ENCODE results near the gene UBN2.

DNA sequence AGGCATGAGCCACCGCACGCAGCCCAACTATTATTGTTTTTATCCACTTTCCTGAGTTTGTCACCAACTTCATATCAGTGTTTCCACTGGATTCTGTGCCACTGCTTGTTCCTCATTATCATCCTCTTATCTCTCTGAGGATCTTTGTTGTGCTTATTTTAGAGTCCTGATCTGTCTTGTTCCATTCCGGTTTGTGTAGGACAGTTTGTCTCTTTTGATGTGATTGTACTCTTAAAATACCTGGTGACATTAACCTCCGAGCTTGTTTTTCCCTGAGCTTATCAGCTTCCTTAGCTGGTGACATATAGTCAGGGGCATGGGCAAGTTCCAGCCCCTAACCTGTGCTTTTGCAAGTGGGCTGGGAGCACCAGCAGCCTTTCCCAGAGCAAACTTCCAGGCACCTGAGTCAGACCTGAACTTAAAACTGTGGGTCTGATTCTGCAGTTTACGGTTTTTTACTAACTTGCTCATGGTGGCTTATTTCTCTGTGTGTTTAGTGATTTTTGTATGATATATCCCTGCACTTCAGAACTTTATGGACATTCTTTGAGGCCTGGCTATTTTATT lies 87.0 kb downstream of the UBN2 start:
- TF ChIP-seq, protein P1, sequence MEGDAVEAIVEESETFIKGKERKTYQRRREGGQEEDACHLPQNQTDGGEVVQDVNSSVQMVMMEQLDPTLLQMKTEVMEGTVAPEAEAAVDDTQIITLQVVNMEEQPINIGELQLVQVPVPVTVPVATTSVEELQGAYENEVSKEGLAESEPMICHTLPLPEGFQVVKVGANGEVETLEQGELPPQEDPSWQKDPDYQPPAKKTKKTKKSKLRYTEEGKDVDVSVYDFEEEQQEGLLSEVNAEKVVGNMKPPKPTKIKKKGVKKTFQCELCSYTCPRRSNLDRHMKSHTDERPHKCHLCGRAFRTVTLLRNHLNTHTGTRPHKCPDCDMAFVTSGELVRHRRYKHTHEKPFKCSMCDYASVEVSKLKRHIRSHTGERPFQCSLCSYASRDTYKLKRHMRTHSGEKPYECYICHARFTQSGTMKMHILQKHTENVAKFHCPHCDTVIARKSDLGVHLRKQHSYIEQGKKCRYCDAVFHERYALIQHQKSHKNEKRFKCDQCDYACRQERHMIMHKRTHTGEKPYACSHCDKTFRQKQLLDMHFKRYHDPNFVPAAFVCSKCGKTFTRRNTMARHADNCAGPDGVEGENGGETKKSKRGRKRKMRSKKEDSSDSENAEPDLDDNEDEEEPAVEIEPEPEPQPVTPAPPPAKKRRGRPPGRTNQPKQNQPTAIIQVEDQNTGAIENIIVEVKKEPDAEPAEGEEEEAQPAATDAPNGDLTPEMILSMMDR (IDR thresholded peaks at IDR 0.05): no peak
- no peak for TF ChIP-seq EP300 (IDR thresholded peaks at IDR 0.05)
